K562 (cell line): ENCODE results near the gene PIK3R5. TPM values are rescaled to one million over a fixed set of nuclear protein-coding genes. Genes with fewer than 3 reads are reported as not detected.

Source experiments
- ATAC-seq: fragments of 200-7000 bp; cut with Tn5 transposase; 3 replicates; pipeline ENCODE4 v1.9.1; 2020; ENCODE audit warnings: moderate library complexity
- BruUV-seq: library from RNA; stranded (reverse); fragments of 400-500 nt; replicated peaks from 2 replicates; lab custom pipeline; 2021; lab: Mats Ljungman, UMichigan
- CTCF ChIA-PET: fragments of 300-600 bp; formaldehyde crosslinking; extraction: SDS; loops from one replicate; lab custom pipeline; 2021; ENCODE audit warnings: low intra/inter-chr PET ratio; lab: Yijun Ruan, JAX
- POLR2A ChIA-PET: fragments of 300-600, 350-650 bp; sonication (Branson Sonifier 250); formaldehyde crosslinking; extraction: SDS; loops from one replicate; lab custom pipeline; 2021; ENCODE audit warnings: antibody characterized with exemption, inconsistent platforms; lab: Yijun Ruan, JAX
- DNase-seq, 4 experiments: peaks; one replicate each; pipeline versions ENCODE4 v3.0.0 to v3.0.0-alpha.2; 2011 to 2018; ENCODE audit warnings: low spot score in 3 of 4, mixed read lengths in 3 of 4; ENCODE audit errors: extremely low read depth in 1 of 4
- FAIRE-seq: peaks from 2 replicates; lab custom pipeline; 2011; peaks lifted over from hg19 to GRCh38; lab: Jason Lieb, UNC
- H2AFZ ChIP-seq: 2 replicates; pipeline ENCODE4 v1.6.0; 2011; ENCODE audit warnings: low read depth, low read length, control low read depth, inconsistent platforms
- H3K27ac ChIP-seq: fragments of 200-600 bp; 3 replicates; pipeline ENCODE4 v1.8.0; 2011; ENCODE audit warnings: low read depth, mild to moderate bottlenecking, control low read depth, inconsistent platforms, low read length, moderate library complexity, mixed read lengths; ENCODE audit errors: extremely low read depth
- H3K27me3 ChIP-seq, 2 experiments: fragments of 300-600 bp in 1 of 2; 2 replicates in 1 of 2; 3 replicates in 1 of 2; pipeline versions ENCODE4 v1.6.0 to v1.8.0; 2011; ENCODE audit warnings: inconsistent platforms in 2 of 2, low read length in 2 of 2, mild to moderate bottlenecking in 1 of 2, mixed read lengths in 1 of 2, moderate library complexity in 1 of 2; ENCODE audit not compliant: control insufficient read depth in 2 of 2, insufficient read depth in 2 of 2
- H3K36me3 ChIP-seq: fragments of 300-600 bp; 3 replicates; pipeline ENCODE4 v1.8.0; 2011; ENCODE audit warnings: mild to moderate bottlenecking, low read length, inconsistent platforms; ENCODE audit not compliant: control insufficient read depth, insufficient read depth
- H3K4me1 ChIP-seq, 2 experiments: fragments of 200-600 bp in 1 of 2; replicated peaks in 1 of 2; 2 replicates in 1 of 2; 3 replicates in 1 of 2; pipeline versions ENCODE4 v1.5.1 to v1.8.0; 2011; ENCODE audit warnings: inconsistent platforms in 2 of 2, low read length in 2 of 2, mild to moderate bottlenecking in 1 of 2, mixed read lengths in 1 of 2, moderate library complexity in 1 of 2; ENCODE audit not compliant: control insufficient read depth in 2 of 2, insufficient read depth in 2 of 2
- H3K4me2 ChIP-seq: 2 replicates; pipeline ENCODE4 v1.6.1; 2011; ENCODE audit warnings: low read length, control low read depth, inconsistent platforms, mixed read lengths; ENCODE audit not compliant: insufficient read depth
- H3K4me3 ChIP-seq: fragments of 200-600 bp; sonication (generic), shearing (Covaris generic); 2 replicates; pipeline ENCODE4 v1.5.1; 2016; ENCODE audit warnings: control low read depth, inconsistent platforms
- H3K79me2 ChIP-seq: fragments of 200-600 bp; 3 replicates; pipeline ENCODE4 v1.8.0; 2011; ENCODE audit warnings: low read length, inconsistent platforms; ENCODE audit not compliant: control insufficient read depth, insufficient read depth
- H3K9ac ChIP-seq, 2 experiments: 2 replicates each; pipeline versions ENCODE4 v1.6.0 to v1.6.1; 2011; ENCODE audit warnings: low read depth in 2 of 2, low read length in 2 of 2, control low read depth in 1 of 2, inconsistent platforms in 1 of 2, mild to moderate bottlenecking in 1 of 2, mixed read lengths in 1 of 2; ENCODE audit not compliant: insufficient read depth in 1 of 2
- H3K9me1 ChIP-seq: one replicate; pipeline ENCODE4 v1.6.0; 2011; ENCODE audit warnings: inconsistent platforms, mild to moderate bottlenecking, low read length, moderate library complexity; ENCODE audit not compliant: control insufficient read depth, insufficient read depth
- H3K9me3 ChIP-seq: replicated peaks from 2 replicates; pipeline ENCODE4 v1.5.1; 2011; ENCODE audit warnings: low read depth, low read length, inconsistent platforms; ENCODE audit not compliant: control insufficient read depth, insufficient read depth
- H4K20me1 ChIP-seq: replicated peaks from 2 replicates; pipeline ENCODE4 v1.6.1; 2011; ENCODE audit warnings: low read length, inconsistent platforms, mixed read lengths; ENCODE audit not compliant: control insufficient read depth, insufficient read depth
- ETV1 ChIP-seq: fragments of 450-650 bp; conservative IDR thresholded peaks from 2 replicates; pipeline ENCODE4 v1.6.1; 2016; ENCODE audit warnings: missing genetic modification characterization, control low read depth, low read depth, missing compliant biosample characterization
- MAZ ChIP-seq, 2 experiments: fragments of 450-650 bp in 1 of 2; sonication (generic) in 1 of 2; formaldehyde crosslinking; IDR thresholded peaks in 1 of 2; conservative IDR thresholded peaks in 1 of 2; 2 replicates each; pipeline versions ENCODE4 v1.4.0 to v1.5.0; 2020; ENCODE audit warnings: mild to moderate bottlenecking in 1 of 2, missing genetic modification reagents in 1 of 2
- RAD21 ChIP-seq, 2 experiments: fragments of 250-450 bp in 1 of 2; fragments of 450-650 bp in 1 of 2; sonication (Bioruptor Pico) in 1 of 2; formaldehyde crosslinking in 1 of 2; IDR thresholded peaks in 1 of 2; conservative IDR thresholded peaks in 1 of 2; 2 replicates each; pipeline versions ENCODE4 v1.4.0 to v1.8.0; 2020 to 2022; ENCODE audit warnings: mild to moderate bottlenecking in 2 of 2, moderate library complexity in 1 of 2
- REST ChIP-seq, 2 experiments: fragments of 450-650 bp; formaldehyde crosslinking in 1 of 2; IDR thresholded peaks; 2 replicates each; pipeline versions ENCODE4 v1.4.0 to v1.6.1; 2014 to 2020; ENCODE audit warnings: mild to moderate bottlenecking in 2 of 2, borderline replicate concordance in 1 of 2, low read depth in 1 of 2
- XRCC4 ChIP-seq: IDR thresholded peaks from one replicate; pipeline ENCODE4 v1.6.1; 2011; ENCODE audit not compliant: insufficient read depth, insufficient read length; ENCODE audit errors: extremely low read depth
- YY1 ChIP-seq, 3 experiments: IDR thresholded peaks; 2 replicates each; pipeline ENCODE4 v1.6.1; 2011; ENCODE audit warnings: low read length in 2 of 3, mild to moderate bottlenecking in 2 of 3, moderate library complexity in 2 of 3, borderline replicate concordance in 1 of 3, control low read depth in 1 of 3, low read depth in 1 of 3; ENCODE audit not compliant: insufficient read depth in 3 of 3, insufficient replicate concordance in 2 of 3, control insufficient read depth in 1 of 3, insufficient read length in 1 of 3; ENCODE audit errors: extremely low read depth in 1 of 3
- WGBS: fragments of 100-300 bp; shearing (Covaris generic); methylation state at CpG from one replicate; pipeline ENCODE4 v1.1.6; 2016; ENCODE audit warnings: low coverage, mixed read lengths; ENCODE audit not compliant: insufficient coverage; ENCODE audit errors: missing lambda C conversion rate; 5-methylcytosine and 5-hydroxymethylcytosine counted together
- in situ Hi-C: fragments of 300-500 bp; cut with MboI; formaldehyde crosslinking; loops from 4 replicates; pipeline ENCODE4 v1.15.0; 2018; ENCODE audit warnings: inconsistent platforms, mixed read lengths
- intact Hi-C: fragments of 100-400 bp; cut with micrococcal nuclease; formaldehyde crosslinking; loops from 2 replicates; pipeline ENCODE4 v1.14.2; 2022
- polyA plus RNA-seq, 8 experiments: library from polyadenylated mRNA; depleted of rRNA in 4 of 8; stranded (reverse) in 5 of 8; unstranded in 3 of 8; fragments of >200 nt; fragmentation: Nextera tagmentation in 2 of 8; fragmentation: Illumina TruSeq in 1 of 8; extraction: Ambion mirVana in 2 of 8; extraction: Trizol in 1 of 8; gene quantifications; 2 replicates each; pipeline versions ENCODE4 v1.2.1 to v1.2.3, GENCODE V29; 2011 to 2014; ENCODE audit warnings: inconsistent platforms in 1 of 8, missing spikeins in 1 of 8
- total RNA-seq, 7 experiments: library from RNA; depleted of rRNA in 6 of 7; stranded (reverse); fragments of >200 nt in 6 of 7; fragmentation: Illumina TruSeq in 2 of 7; extraction: Trizol in 2 of 7; gene quantifications; 2 replicates each; pipeline versions ENCODE4 v1.2.1 to v1.2.3, GENCODE V29; 2011 to 2021; ENCODE audit warnings: low replicate concordance in 1 of 7
- TF ChIP-seq, protein P1 (sequence below): fragments of 450-650 bp; formaldehyde crosslinking; IDR thresholded peaks from 2 replicates; pipeline ENCODE4 v1.4.0; 2020; ENCODE audit warnings: mild to moderate bottlenecking, moderate library complexity

Gene PIK3R5
- total and polyA plus RNA-seq, 9 of the 15 experiments (the other 6 are each of a cell fraction or from before 2014, with no cell fraction given), result 0.01 to 0.38 TPM; not detected in 7

DNA sequence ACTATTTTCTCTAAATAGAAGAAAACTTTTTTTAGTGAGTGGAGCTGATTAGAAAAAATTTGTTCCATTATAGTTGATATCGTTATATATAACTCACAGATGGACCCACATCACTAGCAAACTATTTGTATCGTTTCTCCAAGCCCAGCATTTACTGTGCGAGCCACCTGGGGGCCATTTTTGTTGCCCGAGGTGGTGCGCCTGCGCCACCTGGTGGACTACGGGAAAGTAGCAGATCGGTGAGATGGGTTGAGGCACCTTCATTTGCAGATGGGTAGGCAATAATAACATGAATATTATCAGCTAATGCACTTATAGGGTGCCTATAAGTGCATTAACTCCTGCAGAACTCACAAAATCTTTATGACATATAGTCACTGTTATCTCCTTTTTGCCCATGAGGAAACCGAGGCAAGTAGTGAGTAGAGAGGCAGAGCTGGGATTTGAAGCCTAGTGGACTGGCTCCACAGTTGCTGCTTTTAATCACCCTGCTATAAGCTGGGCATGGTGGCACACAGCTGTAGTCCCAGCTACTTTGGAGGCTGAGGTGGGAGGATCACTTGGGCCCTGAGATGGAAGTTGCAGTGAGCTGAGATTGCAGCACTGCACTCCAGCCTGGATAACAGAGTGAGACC lies 32.6 kb upstream of the PIK3R5 start:
- FAIRE-seq (peak; percentile 79), ATAC-seq (peak; percentile 81), DNase-seq (peak; percentile 59 to 69 (median 66))
- CTCF ChIA-PET, result interaction anchor here (0.7 kb wide), 2 partner anchors 212 to 938 kb away, joined by 3 read pairs; no protein-coding TSS in a partner anchor
- no peaks in the 10 kb centered on the region for H4K20me1 ChIP-seq
- in situ Hi-C loops (loop anchor here (25.0 kb wide), 2 partner anchors 539 to 936 kb away; no protein-coding TSS in a partner anchor), intact Hi-C loops (loop anchor here (10.0 kb wide), 2 partner anchors 103 to 557 kb away; no protein-coding TSS in a partner anchor)
- no peak overlapping the region for H3K27ac ChIP-seq
- H3K79me2 ChIP-seq, result no peaks in the 10 kb centered on the region
- no peak overlapping the region for H3K4me3 ChIP-seq
- 1% methylated on average over 9 of the region's 9 CpGs for WGBS
- BruUV-seq, result no TSS peak
- H3K4me2 ChIP-seq, result no peak overlapping the region
- H3K36me3 ChIP-seq, result no peaks in the 10 kb centered on the region
- H3K9me3 ChIP-seq, result no peaks in the 10 kb centered on the region
- no peak overlapping the region for H3K9ac ChIP-seq
- no peak overlapping the region for H2AFZ ChIP-seq
- H3K9me1 ChIP-seq, result no peaks in the 10 kb centered on the region
- POLR2A ChIA-PET, result no interaction called here
- no peaks in the 10 kb centered on the region for H3K4me1 ChIP-seq
- H3K27me3 ChIP-seq, result no peaks in the 10 kb centered on the region
- TF ChIP-seq ETV1 (tag) (no peak), REST (IDR thresholded peaks at IDR 0.05; ENCODE audit: borderline replicate concordance) (peak; percentile 49; the same call in 1 of the 2 replicates), REST (CRISPR knock-in tag; IDR thresholded peaks at IDR 0.05; ENCODE audit: low read depth) (no peak), XRCC4 (no peak), MAZ (CRISPR knock-in tag; conservative IDR thresholded peaks at IDR 0.05 in 1 of 2, IDR thresholded peaks at IDR 0.05 in 1 of 2) (0 out of 4 replicates have a peak, but pooled peaks of 1 of the 2 experiments have one; percentile 24), RAD21 (CRISPR knock-in tag; conservative IDR thresholded peaks at IDR 0.05 in 1 of 2, IDR thresholded peaks at IDR 0.05 in 1 of 2) (peak; percentile 33 to 62; a peak in 3 of 4 replicates), YY1 (IDR thresholded peaks at IDR 0.05; ENCODE audit: borderline replicate concordance in 1 of 3, control insufficient read depth in 1 of 3, extremely low read depth in 1 of 3, insufficient read depth in 3 of 3, insufficient read length in 1 of 3, insufficient replicate concordance in 2 of 3, low read depth in 1 of 3, low read length in 2 of 3) (peak; percentile 44 to 87 (median 74))
- TF ChIP-seq, protein P1, sequence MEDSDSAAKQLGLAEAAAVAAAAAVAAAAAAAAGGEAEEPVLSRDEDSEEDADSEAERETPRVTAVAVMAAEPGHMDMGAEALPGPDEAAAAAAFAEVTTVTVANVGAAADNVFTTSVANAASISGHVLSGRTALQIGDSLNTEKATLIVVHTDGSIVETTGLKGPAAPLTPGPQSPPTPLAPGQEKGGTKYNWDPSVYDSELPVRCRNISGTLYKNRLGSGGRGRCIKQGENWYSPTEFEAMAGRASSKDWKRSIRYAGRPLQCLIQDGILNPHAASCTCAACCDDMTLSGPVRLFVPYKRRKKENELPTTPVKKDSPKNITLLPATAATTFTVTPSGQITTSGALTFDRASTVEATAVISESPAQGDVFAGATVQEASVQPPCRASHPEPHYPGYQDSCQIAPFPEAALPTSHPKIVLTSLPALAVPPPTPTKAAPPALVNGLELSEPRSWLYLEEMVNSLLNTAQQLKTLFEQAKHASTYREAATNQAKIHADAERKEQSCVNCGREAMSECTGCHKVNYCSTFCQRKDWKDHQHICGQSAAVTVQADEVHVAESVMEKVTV (CRISPR knock-in tag), result peak; percentile 43
